ENCODE measurements around the gene PMFBP1. TPM values are rescaled to one million over a fixed set of nuclear protein-coding genes. Genes with fewer than 3 reads are reported as not detected.
A peak's percentile ranks its signal among the peaks of the same experiment; 100 is the strongest.

The PMFBP1 gene
- total RNA-seq, 2 experiments from 2014 or later: 2.0 to 3.1 TPM

DNA sequence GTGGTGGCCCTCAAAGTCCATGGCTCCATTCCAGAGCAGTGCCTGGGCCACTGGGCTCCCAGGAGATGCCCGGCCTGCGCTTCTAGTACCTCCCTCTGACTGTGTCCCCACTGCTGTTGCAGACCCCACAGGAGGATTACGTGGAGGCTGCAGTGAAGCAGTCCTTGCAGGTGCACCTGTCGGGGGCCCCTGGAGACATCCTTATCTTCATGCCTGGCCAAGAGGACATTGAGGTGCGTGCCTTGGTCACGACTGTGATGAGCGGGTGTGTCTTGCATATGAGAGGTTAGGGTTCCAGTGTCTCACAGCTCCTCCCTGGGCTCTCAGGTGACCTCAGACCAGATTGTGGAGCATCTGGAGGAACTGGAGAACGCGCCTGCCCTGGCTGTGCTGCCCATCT, 67.0 kb downstream of the PMFBP1 start:
- H2AFZ ChIP-seq (ENCODE audit: low read length): no peak overlapping the region
- no peak overlapping the region for H3K4me3 ChIP-seq (ENCODE audit: low read depth, low read length, poor library complexity, severe bottlenecking)
- ChIA-PET POLR2A (interaction anchor here (0.6 kb wide), 1 partner anchor 14 kb away, joined by 3 read pairs; no protein-coding TSS in a partner anchor), CTCF (ENCODE audit: unreplicated experiment) (no interaction called here)
- peaks cover 12% of the 10 kb centered on the region for H3K4me1 ChIP-seq (ENCODE audit: insufficient read depth, low read length, poor library complexity, severe bottlenecking)
- BruUV-seq (replicated peaks): no TSS peak
- no peaks in the 10 kb centered on the region for H3K79me2 ChIP-seq (ENCODE audit: insufficient read depth, low read depth, low read length)
- peaks cover 100% of the 10 kb centered on the region for H3K36me3 ChIP-seq (ENCODE audit: insufficient read depth, low read length)
- no peak overlapping the region for H3K27ac ChIP-seq (ENCODE audit: low read depth, low read length, poor library complexity, severe bottlenecking)
- no peaks in the 10 kb centered on the region for H3K9me2 ChIP-seq (ENCODE audit: insufficient read depth, low read length)
- DNase-seq (ENCODE audit: low spot score): no peak
- TF ChIP-seq EZH2phosphoT487 (IDR thresholded peaks at IDR 0.05; ENCODE audit: borderline replicate concordance, low read depth, low read length): no peak
- TF ChIP-seq, protein P1, sequence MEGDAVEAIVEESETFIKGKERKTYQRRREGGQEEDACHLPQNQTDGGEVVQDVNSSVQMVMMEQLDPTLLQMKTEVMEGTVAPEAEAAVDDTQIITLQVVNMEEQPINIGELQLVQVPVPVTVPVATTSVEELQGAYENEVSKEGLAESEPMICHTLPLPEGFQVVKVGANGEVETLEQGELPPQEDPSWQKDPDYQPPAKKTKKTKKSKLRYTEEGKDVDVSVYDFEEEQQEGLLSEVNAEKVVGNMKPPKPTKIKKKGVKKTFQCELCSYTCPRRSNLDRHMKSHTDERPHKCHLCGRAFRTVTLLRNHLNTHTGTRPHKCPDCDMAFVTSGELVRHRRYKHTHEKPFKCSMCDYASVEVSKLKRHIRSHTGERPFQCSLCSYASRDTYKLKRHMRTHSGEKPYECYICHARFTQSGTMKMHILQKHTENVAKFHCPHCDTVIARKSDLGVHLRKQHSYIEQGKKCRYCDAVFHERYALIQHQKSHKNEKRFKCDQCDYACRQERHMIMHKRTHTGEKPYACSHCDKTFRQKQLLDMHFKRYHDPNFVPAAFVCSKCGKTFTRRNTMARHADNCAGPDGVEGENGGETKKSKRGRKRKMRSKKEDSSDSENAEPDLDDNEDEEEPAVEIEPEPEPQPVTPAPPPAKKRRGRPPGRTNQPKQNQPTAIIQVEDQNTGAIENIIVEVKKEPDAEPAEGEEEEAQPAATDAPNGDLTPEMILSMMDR (conservative IDR thresholded peaks at IDR 0.05; ENCODE audit: low read length): no peak
- no peak overlapping the region for H3K4me2 ChIP-seq (ENCODE audit: low read length)
- H3K9me3 ChIP-seq (ENCODE audit: low read length): no peaks in the 10 kb centered on the region
- no peaks in the 10 kb centered on the region for H4K20me1 ChIP-seq (ENCODE audit: insufficient read depth, low read length)
- intact Hi-C loops (cut with micrococcal nuclease; ENCODE audit: unreplicated experiment): no loop called here

- Histone ChIP-seq H3K4me1 (ENCODE audit: insufficient read depth, low read length, poor library complexity, severe bottlenecking) (peaks cover 12% of the 10 kb centered on the region), H2AFZ (ENCODE audit: low read length) (no peak overlapping the region), H3K36me3 (ENCODE audit: insufficient read depth, low read length) (peaks cover 93% of the 10 kb centered on the region), H3K9me2 (ENCODE audit: insufficient read depth, low read length) (no peaks in the 10 kb centered on the region), H3K9me3 (ENCODE audit: low read length) (no peaks in the 10 kb centered on the region), H3K4me2 (ENCODE audit: low read length) (no peak overlapping the region), H3K79me2 (ENCODE audit: insufficient read depth, low read depth, low read length) (0 out of 2 replicates have a peak, but pooled peaks cover under 1% of the 10 kb centered on the region), H3K27ac (ENCODE audit: low read depth, low read length, poor library complexity, severe bottlenecking) (no peak overlapping the region), H3K4me3 (ENCODE audit: low read depth, low read length, poor library complexity, severe bottlenecking) (no peak overlapping the region), H4K20me1 (ENCODE audit: insufficient read depth, low read length) (no peaks in the 10 kb centered on the region)
- BruUV-seq (replicated peaks): no TSS peak
- DNase-seq (ENCODE audit: low spot score): no peak
- no peak for TF ChIP-seq EZH2phosphoT487 (IDR thresholded peaks at IDR 0.05; ENCODE audit: borderline replicate concordance, low read depth, low read length)
- TF ChIP-seq, protein P1 (conservative IDR thresholded peaks at IDR 0.05; ENCODE audit: low read length): no peak
- ChIA-PET POLR2A (no interaction called here), CTCF (ENCODE audit: unreplicated experiment) (no interaction called here)
- intact Hi-C loops (cut with micrococcal nuclease; ENCODE audit: unreplicated experiment): no loop called here
These were observed 70.8 kb downstream of the PMFBP1 start for GRCh38 chr16:72101195-72101594.

DNA sequence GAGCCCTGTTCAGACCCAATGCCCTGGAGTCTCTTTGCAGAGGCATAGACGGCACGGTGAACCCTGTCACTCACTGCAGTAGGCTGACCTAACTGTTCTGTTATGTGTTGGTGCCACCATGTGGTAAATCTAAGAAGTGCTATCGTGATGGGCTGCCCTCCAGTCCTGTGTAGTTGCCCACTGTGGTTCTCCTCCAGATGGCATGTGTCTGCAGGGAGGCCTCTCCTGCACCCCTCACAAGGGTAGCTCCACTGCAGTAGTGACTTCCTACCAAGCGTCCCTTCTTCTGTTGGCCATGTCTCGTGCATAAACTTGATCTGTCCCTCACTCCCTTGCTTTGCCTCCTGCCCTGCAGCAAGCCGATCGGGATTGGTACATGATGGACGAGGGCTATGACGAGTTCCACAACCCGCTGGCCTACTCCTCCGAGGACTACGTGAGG, 72.6 kb downstream of the PMFBP1 start:
- H3K4me3 ChIP-seq (ENCODE audit: low read depth, low read length, poor library complexity, severe bottlenecking): no peak overlapping the region
- ChIA-PET POLR2A (interaction anchor here (0.6 kb wide), 1 partner anchor 202 kb away, joined by 3 read pairs; no protein-coding TSS in a partner anchor), CTCF (ENCODE audit: unreplicated experiment) (no interaction called here)
- no peak for TF ChIP-seq EZH2phosphoT487 (IDR thresholded peaks at IDR 0.05; ENCODE audit: borderline replicate concordance, low read depth, low read length)
- TF ChIP-seq, protein P1 (conservative IDR thresholded peaks at IDR 0.05; ENCODE audit: low read length): peak; percentile 78
- H3K36me3 ChIP-seq (ENCODE audit: insufficient read depth, low read length): peaks cover 75% of the 10 kb centered on the region
- no peaks in the 10 kb centered on the region for H3K9me3 ChIP-seq (ENCODE audit: low read length)
- no peaks in the 10 kb centered on the region for H3K9me2 ChIP-seq (ENCODE audit: insufficient read depth, low read length)
- no TSS peak for BruUV-seq (replicated peaks)
- H4K20me1 ChIP-seq (ENCODE audit: insufficient read depth, low read length): no peaks in the 10 kb centered on the region; the same call in 1 of the 2 replicates
- H3K27ac ChIP-seq (ENCODE audit: low read depth, low read length, poor library complexity, severe bottlenecking): no peak overlapping the region
- H3K4me2 ChIP-seq (ENCODE audit: low read length): no peak overlapping the region
- H3K79me2 ChIP-seq (ENCODE audit: insufficient read depth, low read depth, low read length): peaks cover 19% of the 10 kb centered on the region
- DNase-seq (ENCODE audit: low spot score): peak; percentile 67
- peaks cover 21% of the 10 kb centered on the region for H3K4me1 ChIP-seq (ENCODE audit: insufficient read depth, low read length, poor library complexity, severe bottlenecking)
- intact Hi-C loops (cut with micrococcal nuclease; ENCODE audit: unreplicated experiment): loop anchor here (2.0 to 10.0 kb wide), 4 partner anchors 33 to 535 kb away; partner anchors contain the start of genes PHLPP2 and ZNF821
- no peak overlapping the region for H2AFZ ChIP-seq (ENCODE audit: low read length)

Data from OCI-LY7 (cell line).